K562 (cell line): ENCODE results near the gene SYMPK. TPM values are rescaled to one million over a fixed set of nuclear protein-coding genes. Genes with fewer than 3 reads are reported as not detected.

ENCODE experiments used
- FOXA1 ChIP-seq: fragments of 450-650 bp; IDR thresholded peaks from 2 replicates; pipeline ENCODE4 v1.6.1; 2016; ENCODE audit warnings: mild to moderate bottlenecking, borderline replicate concordance
- polyA plus RNA-seq, 8 experiments: library from polyadenylated mRNA; depleted of rRNA in 4 of 8; stranded (reverse) in 5 of 8; unstranded in 3 of 8; fragments of >200 nt; fragmentation: Nextera tagmentation in 2 of 8; fragmentation: Illumina TruSeq in 1 of 8; extraction: Ambion mirVana in 2 of 8; extraction: Trizol in 1 of 8; gene quantifications; 2 replicates each; pipeline versions ENCODE4 v1.2.1 to v1.2.3, GENCODE V29; 2011 to 2014; ENCODE audit warnings: inconsistent platforms in 1 of 8, missing spikeins in 1 of 8
- total RNA-seq, 7 experiments: library from RNA; depleted of rRNA in 6 of 7; stranded (reverse); fragments of >200 nt in 6 of 7; fragmentation: Illumina TruSeq in 2 of 7; extraction: Trizol in 2 of 7; gene quantifications; 2 replicates each; pipeline versions ENCODE4 v1.2.1 to v1.2.3, GENCODE V29; 2011 to 2021; ENCODE audit warnings: low replicate concordance in 1 of 7
- TF ChIP-seq, protein P1 (sequence below): fragments of 450-650 bp; IDR thresholded peaks from 2 replicates; pipeline ENCODE4 v1.6.1; 2018; ENCODE audit not compliant: partially characterized antibody
- TF ChIP-seq, protein P2 (sequence below), 2 experiments: fragments of 450-650 bp; IDR thresholded peaks; 2 replicates each; pipeline ENCODE4 v1.6.1; 2016
- TF ChIP-seq, protein P3 (sequence below): fragments of 450-650 bp; conservative IDR thresholded peaks from 2 replicates; pipeline ENCODE4 v1.6.1; 2016; ENCODE audit warnings: missing genetic modification characterization, low read depth, mild to moderate bottlenecking, missing compliant biosample characterization, moderate library complexity
- TF ChIP-seq, protein P4 (sequence below): fragments of 450-650 bp; IDR thresholded peaks from 2 replicates; pipeline ENCODE4 v1.6.1; 2016; ENCODE audit warnings: mild to moderate bottlenecking, moderate library complexity

SYMPK gene
- total and polyA plus RNA-seq, 9 of the 15 experiments (the other 6 are each of a cell fraction or from before 2014, with no cell fraction given): 0.73 to 95.5 (median 58.4) TPM

DNA sequence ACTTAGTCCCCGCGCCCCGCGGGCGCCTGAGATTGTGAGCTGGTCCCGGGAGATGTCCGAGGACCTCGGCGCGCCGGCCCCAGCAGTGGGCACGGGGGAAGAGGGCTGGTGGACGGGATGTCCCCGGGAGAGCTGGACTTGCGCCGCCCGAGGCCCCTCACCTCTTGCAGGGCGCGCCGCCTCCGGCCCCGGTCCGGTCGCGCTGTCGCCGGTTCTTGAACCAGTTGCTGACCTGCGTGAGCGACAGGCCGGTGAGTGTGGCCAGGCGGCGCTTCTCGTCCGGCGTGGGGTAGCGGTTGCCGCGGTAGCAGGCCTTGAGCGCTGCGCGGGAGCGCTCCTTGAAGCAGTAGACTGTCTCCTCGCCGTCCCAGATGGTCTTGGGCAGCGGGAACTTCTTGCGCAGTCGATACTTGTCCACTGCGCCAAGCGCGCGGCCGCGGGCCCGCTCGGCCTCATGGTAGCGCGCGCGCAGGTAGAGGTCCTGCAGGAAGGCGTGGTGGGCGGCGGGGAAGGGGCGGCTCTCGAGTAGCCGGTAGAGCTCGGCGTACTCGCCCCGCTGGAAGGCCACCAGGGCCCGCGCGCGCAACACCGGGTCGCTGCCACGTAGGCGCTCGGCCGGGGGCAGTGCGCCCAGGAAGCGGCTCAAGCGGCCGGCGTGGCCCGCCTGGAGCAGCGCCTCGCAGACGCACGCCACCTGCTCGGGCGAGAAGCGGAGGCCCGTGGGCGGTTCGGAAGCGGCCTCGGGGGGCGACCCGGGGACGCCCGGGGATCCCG is 94.9 kb downstream of the SYMPK start (continued):
- TF ChIP-seq, protein P1, sequence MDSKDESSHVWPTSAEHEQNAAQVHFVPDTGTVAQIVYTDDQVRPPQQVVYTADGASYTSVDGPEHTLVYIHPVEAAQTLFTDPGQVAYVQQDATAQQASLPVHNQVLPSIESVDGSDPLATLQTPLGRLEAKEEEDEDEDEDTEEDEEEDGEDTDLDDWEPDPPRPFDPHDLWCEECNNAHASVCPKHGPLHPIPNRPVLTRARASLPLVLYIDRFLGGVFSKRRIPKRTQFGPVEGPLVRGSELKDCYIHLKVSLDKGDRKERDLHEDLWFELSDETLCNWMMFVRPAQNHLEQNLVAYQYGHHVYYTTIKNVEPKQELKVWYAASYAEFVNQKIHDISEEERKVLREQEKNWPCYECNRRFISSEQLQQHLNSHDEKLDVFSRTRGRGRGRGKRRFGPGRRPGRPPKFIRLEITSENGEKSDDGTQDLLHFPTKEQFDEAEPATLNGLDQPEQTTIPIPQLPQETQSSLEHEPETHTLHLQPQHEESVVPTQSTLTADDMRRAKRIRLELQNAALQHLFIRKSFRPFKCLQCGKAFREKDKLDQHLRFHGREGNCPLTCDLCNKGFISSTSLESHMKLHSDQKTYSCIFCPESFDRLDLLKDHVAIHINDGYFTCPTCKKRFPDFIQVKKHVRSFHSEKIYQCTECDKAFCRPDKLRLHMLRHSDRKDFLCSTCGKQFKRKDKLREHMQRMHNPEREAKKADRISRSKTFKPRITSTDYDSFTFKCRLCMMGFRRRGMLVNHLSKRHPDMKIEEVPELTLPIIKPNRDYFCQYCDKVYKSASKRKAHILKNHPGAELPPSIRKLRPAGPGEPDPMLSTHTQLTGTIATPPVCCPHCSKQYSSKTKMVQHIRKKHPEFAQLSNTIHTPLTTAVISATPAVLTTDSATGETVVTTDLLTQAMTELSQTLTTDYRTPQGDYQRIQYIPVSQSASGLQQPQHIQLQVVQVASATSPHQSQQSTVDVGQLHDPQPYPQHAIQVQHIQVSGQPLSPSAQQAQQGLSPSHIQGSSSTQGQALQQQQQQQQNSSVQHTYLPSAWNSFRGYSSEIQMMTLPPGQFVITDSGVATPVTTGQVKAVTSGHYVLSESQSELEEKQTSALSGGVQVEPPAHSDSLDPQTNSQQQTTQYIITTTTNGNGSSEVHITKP: no peak
- TF ChIP-seq, protein P2, sequence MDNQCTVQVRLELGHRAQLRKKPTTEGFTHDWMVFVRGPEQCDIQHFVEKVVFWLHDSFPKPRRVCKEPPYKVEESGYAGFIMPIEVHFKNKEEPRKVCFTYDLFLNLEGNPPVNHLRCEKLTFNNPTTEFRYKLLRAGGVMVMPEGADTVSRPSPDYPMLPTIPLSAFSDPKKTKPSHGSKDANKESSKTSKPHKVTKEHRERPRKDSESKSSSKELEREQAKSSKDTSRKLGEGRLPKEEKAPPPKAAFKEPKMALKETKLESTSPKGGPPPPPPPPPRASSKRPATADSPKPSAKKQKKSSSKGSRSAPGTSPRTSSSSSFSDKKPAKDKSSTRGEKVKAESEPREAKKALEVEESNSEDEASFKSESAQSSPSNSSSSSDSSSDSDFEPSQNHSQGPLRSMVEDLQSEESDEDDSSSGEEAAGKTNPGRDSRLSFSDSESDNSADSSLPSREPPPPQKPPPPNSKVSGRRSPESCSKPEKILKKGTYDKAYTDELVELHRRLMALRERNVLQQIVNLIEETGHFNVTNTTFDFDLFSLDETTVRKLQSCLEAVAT (IDR thresholded peaks at IDR 0.05): peak in 1 of 2 experiments; percentile 72; a peak in 2 of 4 replicates
- TF ChIP-seq FOXA1: no peak
- TF ChIP-seq, protein P3, sequence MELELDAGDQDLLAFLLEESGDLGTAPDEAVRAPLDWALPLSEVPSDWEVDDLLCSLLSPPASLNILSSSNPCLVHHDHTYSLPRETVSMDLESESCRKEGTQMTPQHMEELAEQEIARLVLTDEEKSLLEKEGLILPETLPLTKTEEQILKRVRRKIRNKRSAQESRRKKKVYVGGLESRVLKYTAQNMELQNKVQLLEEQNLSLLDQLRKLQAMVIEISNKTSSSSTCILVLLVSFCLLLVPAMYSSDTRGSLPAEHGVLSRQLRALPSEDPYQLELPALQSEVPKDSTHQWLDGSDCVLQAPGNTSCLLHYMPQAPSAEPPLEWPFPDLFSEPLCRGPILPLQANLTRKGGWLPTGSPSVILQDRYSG (tag): no peak
- TF ChIP-seq, protein P4, sequence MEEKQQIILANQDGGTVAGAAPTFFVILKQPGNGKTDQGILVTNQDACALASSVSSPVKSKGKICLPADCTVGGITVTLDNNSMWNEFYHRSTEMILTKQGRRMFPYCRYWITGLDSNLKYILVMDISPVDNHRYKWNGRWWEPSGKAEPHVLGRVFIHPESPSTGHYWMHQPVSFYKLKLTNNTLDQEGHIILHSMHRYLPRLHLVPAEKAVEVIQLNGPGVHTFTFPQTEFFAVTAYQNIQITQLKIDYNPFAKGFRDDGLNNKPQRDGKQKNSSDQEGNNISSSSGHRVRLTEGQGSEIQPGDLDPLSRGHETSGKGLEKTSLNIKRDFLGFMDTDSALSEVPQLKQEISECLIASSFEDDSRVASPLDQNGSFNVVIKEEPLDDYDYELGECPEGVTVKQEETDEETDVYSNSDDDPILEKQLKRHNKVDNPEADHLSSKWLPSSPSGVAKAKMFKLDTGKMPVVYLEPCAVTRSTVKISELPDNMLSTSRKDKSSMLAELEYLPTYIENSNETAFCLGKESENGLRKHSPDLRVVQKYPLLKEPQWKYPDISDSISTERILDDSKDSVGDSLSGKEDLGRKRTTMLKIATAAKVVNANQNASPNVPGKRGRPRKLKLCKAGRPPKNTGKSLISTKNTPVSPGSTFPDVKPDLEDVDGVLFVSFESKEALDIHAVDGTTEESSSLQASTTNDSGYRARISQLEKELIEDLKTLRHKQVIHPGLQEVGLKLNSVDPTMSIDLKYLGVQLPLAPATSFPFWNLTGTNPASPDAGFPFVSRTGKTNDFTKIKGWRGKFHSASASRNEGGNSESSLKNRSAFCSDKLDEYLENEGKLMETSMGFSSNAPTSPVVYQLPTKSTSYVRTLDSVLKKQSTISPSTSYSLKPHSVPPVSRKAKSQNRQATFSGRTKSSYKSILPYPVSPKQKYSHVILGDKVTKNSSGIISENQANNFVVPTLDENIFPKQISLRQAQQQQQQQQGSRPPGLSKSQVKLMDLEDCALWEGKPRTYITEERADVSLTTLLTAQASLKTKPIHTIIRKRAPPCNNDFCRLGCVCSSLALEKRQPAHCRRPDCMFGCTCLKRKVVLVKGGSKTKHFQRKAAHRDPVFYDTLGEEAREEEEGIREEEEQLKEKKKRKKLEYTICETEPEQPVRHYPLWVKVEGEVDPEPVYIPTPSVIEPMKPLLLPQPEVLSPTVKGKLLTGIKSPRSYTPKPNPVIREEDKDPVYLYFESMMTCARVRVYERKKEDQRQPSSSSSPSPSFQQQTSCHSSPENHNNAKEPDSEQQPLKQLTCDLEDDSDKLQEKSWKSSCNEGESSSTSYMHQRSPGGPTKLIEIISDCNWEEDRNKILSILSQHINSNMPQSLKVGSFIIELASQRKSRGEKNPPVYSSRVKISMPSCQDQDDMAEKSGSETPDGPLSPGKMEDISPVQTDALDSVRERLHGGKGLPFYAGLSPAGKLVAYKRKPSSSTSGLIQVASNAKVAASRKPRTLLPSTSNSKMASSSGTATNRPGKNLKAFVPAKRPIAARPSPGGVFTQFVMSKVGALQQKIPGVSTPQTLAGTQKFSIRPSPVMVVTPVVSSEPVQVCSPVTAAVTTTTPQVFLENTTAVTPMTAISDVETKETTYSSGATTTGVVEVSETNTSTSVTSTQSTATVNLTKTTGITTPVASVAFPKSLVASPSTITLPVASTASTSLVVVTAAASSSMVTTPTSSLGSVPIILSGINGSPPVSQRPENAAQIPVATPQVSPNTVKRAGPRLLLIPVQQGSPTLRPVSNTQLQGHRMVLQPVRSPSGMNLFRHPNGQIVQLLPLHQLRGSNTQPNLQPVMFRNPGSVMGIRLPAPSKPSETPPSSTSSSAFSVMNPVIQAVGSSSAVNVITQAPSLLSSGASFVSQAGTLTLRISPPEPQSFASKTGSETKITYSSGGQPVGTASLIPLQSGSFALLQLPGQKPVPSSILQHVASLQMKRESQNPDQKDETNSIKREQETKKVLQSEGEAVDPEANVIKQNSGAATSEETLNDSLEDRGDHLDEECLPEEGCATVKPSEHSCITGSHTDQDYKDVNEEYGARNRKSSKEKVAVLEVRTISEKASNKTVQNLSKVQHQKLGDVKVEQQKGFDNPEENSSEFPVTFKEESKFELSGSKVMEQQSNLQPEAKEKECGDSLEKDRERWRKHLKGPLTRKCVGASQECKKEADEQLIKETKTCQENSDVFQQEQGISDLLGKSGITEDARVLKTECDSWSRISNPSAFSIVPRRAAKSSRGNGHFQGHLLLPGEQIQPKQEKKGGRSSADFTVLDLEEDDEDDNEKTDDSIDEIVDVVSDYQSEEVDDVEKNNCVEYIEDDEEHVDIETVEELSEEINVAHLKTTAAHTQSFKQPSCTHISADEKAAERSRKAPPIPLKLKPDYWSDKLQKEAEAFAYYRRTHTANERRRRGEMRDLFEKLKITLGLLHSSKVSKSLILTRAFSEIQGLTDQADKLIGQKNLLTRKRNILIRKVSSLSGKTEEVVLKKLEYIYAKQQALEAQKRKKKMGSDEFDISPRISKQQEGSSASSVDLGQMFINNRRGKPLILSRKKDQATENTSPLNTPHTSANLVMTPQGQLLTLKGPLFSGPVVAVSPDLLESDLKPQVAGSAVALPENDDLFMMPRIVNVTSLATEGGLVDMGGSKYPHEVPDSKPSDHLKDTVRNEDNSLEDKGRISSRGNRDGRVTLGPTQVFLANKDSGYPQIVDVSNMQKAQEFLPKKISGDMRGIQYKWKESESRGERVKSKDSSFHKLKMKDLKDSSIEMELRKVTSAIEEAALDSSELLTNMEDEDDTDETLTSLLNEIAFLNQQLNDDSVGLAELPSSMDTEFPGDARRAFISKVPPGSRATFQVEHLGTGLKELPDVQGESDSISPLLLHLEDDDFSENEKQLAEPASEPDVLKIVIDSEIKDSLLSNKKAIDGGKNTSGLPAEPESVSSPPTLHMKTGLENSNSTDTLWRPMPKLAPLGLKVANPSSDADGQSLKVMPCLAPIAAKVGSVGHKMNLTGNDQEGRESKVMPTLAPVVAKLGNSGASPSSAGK: peak; percentile 14; the same call in 1 of the 2 replicates
